ENCODE results near the gene P4HTM. TPM values are rescaled to one million over a fixed set of nuclear protein-coding genes. Genes with fewer than 3 reads are reported as not detected.
A peak's percentile ranks its signal among the peaks of the same experiment; 100 is the strongest.

Gene P4HTM
- total RNA-seq, 1 experiment from 2014 or later: 36.1 TPM

DNA sequence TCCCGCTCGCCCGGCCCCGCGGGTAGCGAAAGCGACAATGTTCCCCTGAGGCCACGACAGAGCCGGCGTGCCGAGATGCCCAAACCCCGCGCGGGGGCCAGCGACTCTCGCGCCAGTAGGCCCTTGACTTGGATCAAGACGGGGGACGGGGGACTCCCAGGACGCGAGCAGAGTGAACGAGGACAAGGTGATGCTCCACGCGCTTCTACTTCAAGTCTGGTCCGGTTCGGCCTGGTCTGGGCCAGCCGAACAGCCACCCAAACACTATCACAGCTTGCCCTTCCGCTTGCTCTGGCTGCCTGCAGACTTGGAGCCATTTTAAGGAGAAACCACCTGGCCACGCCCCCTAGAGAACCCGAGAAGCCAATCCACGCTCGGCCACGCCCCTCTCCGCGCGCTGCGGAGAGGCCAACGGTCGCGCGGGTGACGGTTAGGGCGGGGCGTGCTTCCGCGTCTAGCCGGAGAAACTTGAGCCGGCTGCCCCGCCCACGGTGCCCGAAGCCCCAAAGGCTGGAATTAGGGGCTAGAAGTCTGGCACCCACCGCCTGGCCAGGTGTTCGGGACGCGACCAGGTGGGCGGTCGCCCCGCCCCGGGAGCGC lies 31.3 kb downstream of the P4HTM start:
- H3K79me2 ChIP-seq (ENCODE audit: low read length): peaks cover 55% of the 10 kb centered on the region
- peaks cover 23% of the 10 kb centered on the region for H3K36me3 ChIP-seq (ENCODE audit: insufficient read depth, low read length)
- peak overlapping the region; percentile 97 for H3K4me2 ChIP-seq (ENCODE audit: low read depth, low read length, poor library complexity, severe bottlenecking)
- peak overlapping the region; percentile 93 for H3K27ac ChIP-seq (ENCODE audit: low read length)
- peaks cover 70% of the 10 kb centered on the region for H3K4me1 ChIP-seq (ENCODE audit: low read length)
- peak; percentile 100 for DNase-seq
- peak overlapping the region; percentile 96 for H3K9ac ChIP-seq (ENCODE audit: low read length)
- peaks cover 11% of the 10 kb centered on the region; the same call in 1 of the 2 replicates for H4K20me1 ChIP-seq (ENCODE audit: insufficient read depth, low read depth, low read length)
- H3K9me3 ChIP-seq (ENCODE audit: low read length): no peaks in the 10 kb centered on the region
- no peak overlapping the region for H2AFZ ChIP-seq (ENCODE audit: low read length)
- no peaks in the 10 kb centered on the region for H3K9me2 ChIP-seq (replicated peaks; ENCODE audit: insufficient read depth, low read length)
- peak overlapping the region; percentile 82 for H3K4me3 ChIP-seq (ENCODE audit: low read length)
- H3K27me3 ChIP-seq (ENCODE audit: low read length): no peaks in the 10 kb centered on the region

GRCh38 chr3:49021813-49022687 lies 32.0 kb downstream of the P4HTM start, which contains the start of gene NDUFAF3:
TSS of gene NDUFAF3 (plus strand) at chr3:49022121. CDS start at chr3:49022145, 24 bp downstream.
- Histone ChIP-seq H3K9ac (ENCODE audit: low read length) (peak within 1 kb of the TSS; percentile 96), H4K20me1 (ENCODE audit: insufficient read depth, low read depth, low read length) (peaks cover 11% of the 10 kb centered on the region; the same call in 1 of the 2 replicates), H3K4me2 (ENCODE audit: low read depth, low read length, poor library complexity, severe bottlenecking) (peak within 1 kb of the TSS; percentile 97), H2AFZ (ENCODE audit: low read length) (no peak within 1 kb of the TSS; the same call in 1 of the 2 replicates), H3K27ac (ENCODE audit: low read length) (peak within 1 kb of the TSS; percentile 93), H3K36me3 (ENCODE audit: insufficient read depth, low read length) (peaks cover 24% of the 10 kb centered on the region), H3K9me3 (ENCODE audit: low read length) (no peaks in the 10 kb centered on the region), H3K79me2 (ENCODE audit: low read length) (peaks cover 59% of the 10 kb centered on the region), H3K4me3 (ENCODE audit: low read length) (peak within 1 kb of the TSS; percentile 82), H3K9me2 (replicated peaks; ENCODE audit: insufficient read depth, low read length) (no peaks in the 10 kb centered on the region), H3K4me1 (ENCODE audit: low read length) (peaks cover 69% of the 10 kb centered on the region), H3K27me3 (ENCODE audit: low read length) (no peaks in the 10 kb centered on the region)
- DNase-seq: peak; percentile 98

GRCh38 chr3:49022688-49023171 lies 32.7 kb downstream of the P4HTM start:
- Histone ChIP-seq H3K9ac (ENCODE audit: low read length) (peak overlapping the region; percentile 96), H3K9me2 (replicated peaks; ENCODE audit: insufficient read depth, low read length) (no peaks in the 10 kb centered on the region), H3K4me1 (ENCODE audit: low read length) (peaks cover 69% of the 10 kb centered on the region), H3K4me2 (ENCODE audit: low read depth, low read length, poor library complexity, severe bottlenecking) (peak overlapping the region; percentile 97), H3K36me3 (ENCODE audit: insufficient read depth, low read length) (peaks cover 31% of the 10 kb centered on the region), H3K27ac (ENCODE audit: low read length) (peak overlapping the region; percentile 93), H2AFZ (ENCODE audit: low read length) (no peak overlapping the region), H4K20me1 (ENCODE audit: insufficient read depth, low read depth, low read length) (peaks cover 11% of the 10 kb centered on the region; the same call in 1 of the 2 replicates), H3K9me3 (ENCODE audit: low read length) (no peaks in the 10 kb centered on the region), H3K79me2 (ENCODE audit: low read length) (peaks cover 65% of the 10 kb centered on the region), H3K4me3 (ENCODE audit: low read length) (peak overlapping the region; percentile 82), H3K27me3 (ENCODE audit: low read length) (no peaks in the 10 kb centered on the region)
- peak; percentile 75 for DNase-seq

GRCh38 chr3:49023775-49024174 lies 33.7 kb downstream of the P4HTM start:
- peak overlapping the region; percentile 16; the same call in 1 of the 2 replicates for H3K27ac ChIP-seq (ENCODE audit: low read length)
- peak overlapping the region; percentile 12; the same call in 1 of the 2 replicates for H3K4me3 ChIP-seq (ENCODE audit: low read length)
- peaks cover 38% of the 10 kb centered on the region for H3K36me3 ChIP-seq (ENCODE audit: insufficient read depth, low read length)
- peak overlapping the region; percentile 5; the same call in 1 of the 2 replicates for H3K9ac ChIP-seq (ENCODE audit: low read length)
- H3K9me2 ChIP-seq (replicated peaks; ENCODE audit: insufficient read depth, low read length): no peaks in the 10 kb centered on the region
- H2AFZ ChIP-seq (ENCODE audit: low read length): no peak overlapping the region
- H3K4me2 ChIP-seq (ENCODE audit: low read depth, low read length, poor library complexity, severe bottlenecking): peak overlapping the region; percentile 97
- no peaks in the 10 kb centered on the region for H3K27me3 ChIP-seq (ENCODE audit: low read length)
- DNase-seq: no peak
- no peaks in the 10 kb centered on the region for H3K9me3 ChIP-seq (ENCODE audit: low read length)
- H4K20me1 ChIP-seq (ENCODE audit: insufficient read depth, low read depth, low read length): peaks cover 11% of the 10 kb centered on the region; the same call in 1 of the 2 replicates
- peaks cover 76% of the 10 kb centered on the region for H3K4me1 ChIP-seq (ENCODE audit: low read length)
- H3K79me2 ChIP-seq (ENCODE audit: low read length): peaks cover 76% of the 10 kb centered on the region

DNA sequence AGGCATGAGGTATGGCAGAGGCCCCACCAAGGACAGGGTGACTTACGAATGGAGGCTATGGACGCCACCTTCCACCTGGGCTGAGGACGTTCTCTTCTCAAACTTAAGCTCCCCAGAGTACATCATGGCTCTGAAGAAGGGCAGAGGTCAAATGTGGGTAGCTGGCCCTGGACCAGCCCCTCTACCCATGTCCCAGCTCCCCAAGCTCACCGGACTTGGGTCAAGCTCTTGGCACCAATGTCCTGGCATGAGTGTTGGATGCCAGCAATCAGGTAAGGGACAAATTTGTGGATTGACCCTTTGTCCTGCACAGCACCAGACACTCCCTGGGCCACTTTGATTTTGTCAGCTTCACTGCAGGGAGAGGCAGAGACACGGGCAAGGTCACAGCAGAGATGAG lies 34.4 kb downstream of the P4HTM start:
- Histone ChIP-seq H2AFZ (ENCODE audit: low read length) (no peak overlapping the region), H3K27ac (ENCODE audit: low read length) (0 out of 2 replicates have a peak overlapping the region, but pooled peaks have one; percentile 16), H3K79me2 (ENCODE audit: low read length) (peaks cover 80% of the 10 kb centered on the region), H3K4me2 (ENCODE audit: low read depth, low read length, poor library complexity, severe bottlenecking) (peak overlapping the region; percentile 97), H3K9me3 (ENCODE audit: low read length) (no peaks in the 10 kb centered on the region), H3K4me3 (ENCODE audit: low read length) (no peak overlapping the region), H3K9ac (ENCODE audit: low read length) (peak overlapping the region; percentile 5), H3K27me3 (ENCODE audit: low read length) (no peaks in the 10 kb centered on the region), H3K36me3 (ENCODE audit: insufficient read depth, low read length) (peaks cover 38% of the 10 kb centered on the region), H4K20me1 (ENCODE audit: insufficient read depth, low read depth, low read length) (peaks cover 11% of the 10 kb centered on the region; the same call in 1 of the 2 replicates), H3K9me2 (replicated peaks; ENCODE audit: insufficient read depth, low read length) (no peaks in the 10 kb centered on the region), H3K4me1 (ENCODE audit: low read length) (peaks cover 74% of the 10 kb centered on the region)
- no peak for DNase-seq

DNA sequence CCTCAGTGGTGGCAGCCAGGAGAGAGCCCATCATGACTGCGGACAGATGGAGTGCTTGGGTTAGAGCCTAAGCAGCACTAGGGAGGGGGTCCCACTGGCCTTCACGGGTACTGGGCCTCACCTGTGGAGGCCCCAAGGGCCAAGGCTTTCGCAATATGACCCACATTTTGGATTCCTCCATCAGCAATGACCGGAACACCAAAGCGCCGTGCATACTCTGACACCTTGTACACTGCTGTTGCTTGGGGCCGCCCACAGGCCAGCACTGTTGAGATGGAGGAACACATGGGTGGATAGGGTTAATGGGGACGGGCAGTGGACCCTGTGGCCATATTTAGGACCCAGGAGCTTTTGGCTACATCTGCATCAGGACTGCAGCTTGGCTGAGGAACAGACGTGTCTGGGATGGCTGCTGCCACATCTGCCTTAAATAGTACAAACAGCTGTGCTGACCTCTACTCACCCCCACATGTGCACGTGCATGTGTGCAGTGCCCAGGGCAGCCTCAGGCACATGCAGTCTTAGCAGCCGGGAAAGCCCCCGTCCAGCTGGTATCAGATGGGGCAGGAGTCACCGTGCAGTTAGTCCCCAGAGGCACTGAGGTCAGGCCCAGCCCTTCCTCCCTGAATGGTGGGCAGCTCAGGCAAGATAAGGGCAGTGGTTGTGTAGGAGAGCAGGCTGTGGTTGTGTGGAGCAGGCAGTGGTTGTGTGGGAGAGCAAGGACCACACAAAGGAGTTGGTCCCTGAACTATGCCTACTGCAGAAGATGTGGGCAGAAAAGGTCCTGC lies 35.2 kb downstream of the P4HTM start:
- Histone ChIP-seq H3K4me1 (ENCODE audit: low read length) (peaks cover 71% of the 10 kb centered on the region), H3K9ac (ENCODE audit: low read length) (peak overlapping the region; percentile 21; the same call in 1 of the 2 replicates), H3K36me3 (ENCODE audit: insufficient read depth, low read length) (peaks cover 38% of the 10 kb centered on the region), H3K9me3 (ENCODE audit: low read length) (no peaks in the 10 kb centered on the region), H4K20me1 (ENCODE audit: insufficient read depth, low read depth, low read length) (peaks cover 11% of the 10 kb centered on the region; the same call in 1 of the 2 replicates), H2AFZ (ENCODE audit: low read length) (no peak overlapping the region), H3K4me2 (ENCODE audit: low read depth, low read length, poor library complexity, severe bottlenecking) (peak overlapping the region; percentile 25), H3K27ac (ENCODE audit: low read length) (peak overlapping the region; percentile 30), H3K27me3 (ENCODE audit: low read length) (no peaks in the 10 kb centered on the region), H3K4me3 (ENCODE audit: low read length) (no peak overlapping the region), H3K9me2 (replicated peaks; ENCODE audit: insufficient read depth, low read length) (no peaks in the 10 kb centered on the region), H3K79me2 (ENCODE audit: low read length) (peaks cover 74% of the 10 kb centered on the region)
- peak; percentile 62 for DNase-seq

DNA sequence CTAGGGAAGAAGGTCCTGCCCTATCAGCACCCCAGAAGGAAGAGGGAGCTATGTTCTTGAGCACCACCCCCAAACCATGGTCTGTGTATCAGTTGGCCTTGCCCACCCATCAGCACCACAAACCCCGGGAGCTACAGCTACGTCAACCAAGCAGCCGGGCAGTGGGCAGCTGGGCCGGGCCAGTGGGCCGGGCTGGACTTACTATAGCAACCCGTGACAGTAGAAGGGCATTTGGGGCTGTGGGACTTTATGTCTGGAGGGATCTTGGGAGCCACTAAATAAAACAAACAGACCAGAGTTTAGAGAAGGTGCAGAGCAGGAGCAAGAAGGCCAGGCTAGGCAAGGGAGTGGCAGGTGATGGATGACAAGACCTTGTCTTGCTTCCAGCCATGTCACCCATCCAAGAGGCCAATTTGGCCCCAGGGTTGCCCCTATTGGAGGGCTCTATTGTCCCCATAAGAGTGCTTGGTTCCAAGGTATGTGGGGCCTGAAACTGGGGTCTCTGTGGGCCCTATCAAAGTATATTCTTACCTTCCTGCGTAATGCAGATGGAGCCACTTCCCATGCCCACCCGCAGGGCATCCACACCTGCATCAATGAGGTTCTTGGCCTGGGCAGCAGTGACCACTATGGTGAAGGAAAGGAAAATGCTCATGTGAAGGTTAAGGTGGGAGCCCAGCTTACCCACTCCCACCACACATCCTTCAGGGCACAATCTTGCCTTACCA lies 35.9 kb downstream of the P4HTM start:
- H4K20me1 ChIP-seq (ENCODE audit: insufficient read depth, low read depth, low read length): peaks cover 11% of the 10 kb centered on the region; the same call in 1 of the 2 replicates
- no peak overlapping the region for H3K27ac ChIP-seq (ENCODE audit: low read length)
- no peaks in the 10 kb centered on the region for H3K27me3 ChIP-seq (ENCODE audit: low read length)
- no peaks in the 10 kb centered on the region for H3K9me2 ChIP-seq (replicated peaks; ENCODE audit: insufficient read depth, low read length)
- peaks cover 38% of the 10 kb centered on the region for H3K36me3 ChIP-seq (ENCODE audit: insufficient read depth, low read length)
- peak; percentile 53 for DNase-seq
- peak overlapping the region; percentile 18 for H3K4me2 ChIP-seq (ENCODE audit: low read depth, low read length, poor library complexity, severe bottlenecking)
- H3K79me2 ChIP-seq (ENCODE audit: low read length): peaks cover 66% of the 10 kb centered on the region
- H2AFZ ChIP-seq (ENCODE audit: low read length): no peak overlapping the region
- H3K4me1 ChIP-seq (ENCODE audit: low read length): peaks cover 67% of the 10 kb centered on the region
- no peak overlapping the region for H3K4me3 ChIP-seq (ENCODE audit: low read length)
- peak overlapping the region; percentile 21; the same call in 1 of the 2 replicates for H3K9ac ChIP-seq (ENCODE audit: low read length)
- no peaks in the 10 kb centered on the region for H3K9me3 ChIP-seq (ENCODE audit: low read length)

Measured in Karpas-422 (cell line).